Gastrocnemius medialis (tissue), 4 donors: ENCODE measurements around the gene USHBP1.

Source experiments
- CTCF ChIP-seq, 5 experiments: fragments of 450-650 bp in 3 of 5; fragments of 200-600 bp in 2 of 5; sonication (generic) in 2 of 5; IDR thresholded peaks in 4 of 5; conservative IDR thresholded peaks in 1 of 5; 1 replicate in 4 of 5; 2 replicates in 1 of 5; pipeline ENCODE4 v1.5.1; 2016 to 2019; ENCODE audit warnings: antibody characterized with exemption in 5 of 5, mild to moderate bottlenecking in 3 of 5, moderate library complexity in 3 of 5
- POLR2A ChIP-seq, 2 donors: fragments of 450-650 bp; IDR thresholded peaks; one replicate each; pipeline ENCODE4 v1.6.1; 2017; ENCODE audit warnings: antibody characterized with exemption in 2 of 2, mild to moderate bottlenecking in 2 of 2, moderate library complexity in 2 of 2

- TF ChIP-seq CTCF (IDR thresholded peaks at IDR 0.05 in 4 of 5, conservative IDR thresholded peaks at IDR 0.05 in 1 of 5) (no peak), POLR2A (IDR thresholded peaks at IDR 0.05) (no peak)
Observed at GRCh38 chr19:17306285-17306714, 41.8 kb upstream of the USHBP1 start.
